Natural killer cell (primary cell): Measurements from ENCODE around the gene TUB. TPM values are rescaled to one million over a fixed set of nuclear protein-coding genes. Genes with fewer than 3 reads are reported as not detected.

ENCODE experiments used
- ATAC-seq, 3 donors: fragments of 150-1000 bp in 2 of 3; fragments of 200-7000 bp in 1 of 3; cut with Tn5 transposase; 1 replicate in 1 of 3; 2 replicates in 2 of 3; pipeline ENCODE4 v1.10.0; 2021; ENCODE audit warnings: mild to moderate bottlenecking in 2 of 3, moderate library complexity in 2 of 3
- DNase-seq, 2 donors: peaks; one replicate each; pipeline versions ENCODE4 v3.0.0 to v3.0.0-alpha.2; 2013 to 2021; ENCODE audit warnings: mixed read lengths in 1 of 2
- H3K27ac ChIP-seq: one replicate; pipeline ENCODE4 v1.5.1; 2013; ENCODE audit warnings: mild to moderate bottlenecking, low read length
- H3K27me3 ChIP-seq: one replicate; pipeline ENCODE4 v1.6.1; 2013; ENCODE audit warnings: low read length; ENCODE audit not compliant: control insufficient read depth, insufficient read depth
- H3K36me3 ChIP-seq: one replicate; pipeline ENCODE4 v1.6.1; 2013; ENCODE audit warnings: low read length; ENCODE audit not compliant: control insufficient read depth, insufficient read depth
- H3K4me1 ChIP-seq: one replicate; pipeline ENCODE4 v1.6.1; 2013; ENCODE audit warnings: low read length; ENCODE audit not compliant: control insufficient read depth, insufficient read depth
- H3K4me3 ChIP-seq: one replicate; pipeline ENCODE4 v1.5.1; 2013; ENCODE audit warnings: low read length
- H3K9me3 ChIP-seq: one replicate; pipeline ENCODE4 v1.6.1; 2013; ENCODE audit warnings: low read length; ENCODE audit not compliant: control insufficient read depth, insufficient read depth
- H3K27ac Mint-ChIP-seq, 2 donors: one replicate each; pipeline ENCODE4 v1.8.0; 2022; ENCODE audit warnings: mild to moderate bottlenecking in 2 of 2, mixed read lengths in 2 of 2, moderate library complexity in 1 of 2
- H3K27me3 Mint-ChIP-seq, 2 donors: one replicate each; pipeline ENCODE4 v1.8.0; 2022; ENCODE audit warnings: low read depth in 2 of 2, mixed read lengths in 2 of 2
- H3K36me3 Mint-ChIP-seq: one replicate; pipeline ENCODE4 v1.8.0; 2022; ENCODE audit warnings: mixed read lengths
- H3K4me1 Mint-ChIP-seq, 2 donors: one replicate each; pipeline ENCODE4 v1.8.0; 2022; ENCODE audit warnings: mixed read lengths in 2 of 2
- H3K4me3 Mint-ChIP-seq: one replicate; pipeline ENCODE4 v1.8.0; 2022; ENCODE audit warnings: mild to moderate bottlenecking, moderate library complexity, mixed read lengths
- H3K9me3 Mint-ChIP-seq, 2 donors: one replicate each; pipeline ENCODE4 v1.8.0; 2022; ENCODE audit warnings: mixed read lengths in 2 of 2
- WGBS: methylation state at CpG from one replicate; pipeline ENCODE4 v1.1.7; 2013; ENCODE audit warnings: missing lambda C conversion rate; ENCODE audit not compliant: insufficient coverage; 5-methylcytosine and 5-hydroxymethylcytosine counted together
- intact Hi-C: fragments of 100-400 bp; cut with micrococcal nuclease; formaldehyde crosslinking; loops from one replicate; pipeline ENCODE4 v1.14.2; 2022
- total RNA-seq, 4 donors: library from RNA; stranded (reverse); fragments of 120-200 nt in 1 of 4; gene quantifications; one replicate each; pipeline versions ENCODE4 v1.2.3 to v1.2.4, GENCODE V29; 2013 to 2022
- TF ChIP-seq, protein P1 (sequence below): fragments of 200-600 bp; IDR thresholded peaks from one replicate; pipeline ENCODE4 v1.8.0; 2022; ENCODE audit warnings: antibody characterized with exemption

Gene TUB
- total RNA-seq, 3 donors from 2014 or later (not counting 1 experiment from before 2014, with no cell fraction given) = not detected

- Mint-ChIP-seq H3K4me3 (no peak overlapping the region), H3K36me3 (no peaks in the 10 kb centered on the region), H3K4me1 (peaks cover 7 to 9% of the 10 kb centered on the region in 2 donors), H3K27me3 (peaks cover 18 to 37% of the 10 kb centered on the region in 2 donors), H3K9me3 (no peaks in the 10 kb centered on the region), H3K27ac (no peak overlapping the region)
- DNase-seq = no peak
- H3K36me3 ChIP-seq = no peaks in the 10 kb centered on the region
- H3K27ac ChIP-seq = no peak overlapping the region
- H3K9me3 ChIP-seq = no peaks in the 10 kb centered on the region
- H3K4me1 ChIP-seq = peaks cover 9% of the 10 kb centered on the region
- H3K4me3 ChIP-seq = no peak overlapping the region
- ATAC-seq = no peak
- intact Hi-C loops = no loop called here
- 95% methylated on average over 4 of the region's 5 CpGs for WGBS
- peaks cover 2% of the 10 kb centered on the region for H3K27me3 ChIP-seq
- TF ChIP-seq, protein P1, sequence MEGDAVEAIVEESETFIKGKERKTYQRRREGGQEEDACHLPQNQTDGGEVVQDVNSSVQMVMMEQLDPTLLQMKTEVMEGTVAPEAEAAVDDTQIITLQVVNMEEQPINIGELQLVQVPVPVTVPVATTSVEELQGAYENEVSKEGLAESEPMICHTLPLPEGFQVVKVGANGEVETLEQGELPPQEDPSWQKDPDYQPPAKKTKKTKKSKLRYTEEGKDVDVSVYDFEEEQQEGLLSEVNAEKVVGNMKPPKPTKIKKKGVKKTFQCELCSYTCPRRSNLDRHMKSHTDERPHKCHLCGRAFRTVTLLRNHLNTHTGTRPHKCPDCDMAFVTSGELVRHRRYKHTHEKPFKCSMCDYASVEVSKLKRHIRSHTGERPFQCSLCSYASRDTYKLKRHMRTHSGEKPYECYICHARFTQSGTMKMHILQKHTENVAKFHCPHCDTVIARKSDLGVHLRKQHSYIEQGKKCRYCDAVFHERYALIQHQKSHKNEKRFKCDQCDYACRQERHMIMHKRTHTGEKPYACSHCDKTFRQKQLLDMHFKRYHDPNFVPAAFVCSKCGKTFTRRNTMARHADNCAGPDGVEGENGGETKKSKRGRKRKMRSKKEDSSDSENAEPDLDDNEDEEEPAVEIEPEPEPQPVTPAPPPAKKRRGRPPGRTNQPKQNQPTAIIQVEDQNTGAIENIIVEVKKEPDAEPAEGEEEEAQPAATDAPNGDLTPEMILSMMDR = no peak
Measured at GRCh38 chr11:8034604-8035190, 46.3 kb upstream of the TUB start.

DNA sequence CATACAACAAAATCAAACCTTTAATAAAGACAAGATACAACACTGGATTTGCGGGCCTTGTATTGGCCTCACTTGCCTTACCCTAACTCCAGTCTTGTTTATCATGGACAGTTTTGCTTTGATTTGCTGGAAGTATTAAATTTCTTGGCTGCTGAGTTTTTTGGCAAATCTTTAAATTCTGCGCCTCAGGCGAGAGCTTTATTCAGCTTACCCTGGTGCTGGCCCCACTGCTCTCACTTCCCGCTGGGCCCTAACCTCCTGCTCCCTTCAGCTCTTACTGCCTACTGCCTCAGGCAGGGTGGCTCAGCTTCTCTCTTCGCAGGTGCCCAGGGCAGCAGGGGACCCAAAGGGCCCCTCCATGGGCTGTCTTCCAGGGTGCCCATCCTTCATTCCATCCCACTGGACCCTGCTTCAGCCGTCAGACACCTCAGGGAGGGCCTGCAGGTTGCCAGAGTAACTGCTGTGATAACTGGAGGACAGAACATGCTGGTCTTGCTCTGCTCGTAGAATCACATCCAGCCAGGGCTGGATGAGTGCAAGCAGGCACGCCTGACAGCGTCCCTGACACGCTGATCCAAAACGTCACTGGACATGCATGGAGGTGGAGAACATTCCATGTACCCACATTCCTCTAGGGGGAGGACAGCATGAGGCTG is 45.7 kb upstream of the TUB start:
- H3K27ac ChIP-seq = no peak overlapping the region
- ATAC-seq (no peak), DNase-seq (no peak)
- H3K27me3 Mint-ChIP-seq = peaks cover 14 to 31% of the 10 kb centered on the region in 2 donors
- H3K27ac Mint-ChIP-seq = no peak overlapping the region
- no peaks in the 10 kb centered on the region for H3K36me3 ChIP-seq
- intact Hi-C loops = no loop called here
- no peaks in the 10 kb centered on the region for H3K9me3 Mint-ChIP-seq
- 90% methylated on average over 10 of the region's 11 CpGs for WGBS
- TF ChIP-seq, protein P1 = no peak
- H3K4me3 ChIP-seq = no peak overlapping the region
- peaks cover 9% of the 10 kb centered on the region for H3K4me1 ChIP-seq
- peaks cover 7 to 9% of the 10 kb centered on the region in 2 donors for H3K4me1 Mint-ChIP-seq
- peaks cover 2% of the 10 kb centered on the region for H3K27me3 ChIP-seq
- H3K36me3 Mint-ChIP-seq = no peaks in the 10 kb centered on the region
- no peak overlapping the region for H3K4me3 Mint-ChIP-seq
- no peaks in the 10 kb centered on the region for H3K9me3 ChIP-seq

DNA sequence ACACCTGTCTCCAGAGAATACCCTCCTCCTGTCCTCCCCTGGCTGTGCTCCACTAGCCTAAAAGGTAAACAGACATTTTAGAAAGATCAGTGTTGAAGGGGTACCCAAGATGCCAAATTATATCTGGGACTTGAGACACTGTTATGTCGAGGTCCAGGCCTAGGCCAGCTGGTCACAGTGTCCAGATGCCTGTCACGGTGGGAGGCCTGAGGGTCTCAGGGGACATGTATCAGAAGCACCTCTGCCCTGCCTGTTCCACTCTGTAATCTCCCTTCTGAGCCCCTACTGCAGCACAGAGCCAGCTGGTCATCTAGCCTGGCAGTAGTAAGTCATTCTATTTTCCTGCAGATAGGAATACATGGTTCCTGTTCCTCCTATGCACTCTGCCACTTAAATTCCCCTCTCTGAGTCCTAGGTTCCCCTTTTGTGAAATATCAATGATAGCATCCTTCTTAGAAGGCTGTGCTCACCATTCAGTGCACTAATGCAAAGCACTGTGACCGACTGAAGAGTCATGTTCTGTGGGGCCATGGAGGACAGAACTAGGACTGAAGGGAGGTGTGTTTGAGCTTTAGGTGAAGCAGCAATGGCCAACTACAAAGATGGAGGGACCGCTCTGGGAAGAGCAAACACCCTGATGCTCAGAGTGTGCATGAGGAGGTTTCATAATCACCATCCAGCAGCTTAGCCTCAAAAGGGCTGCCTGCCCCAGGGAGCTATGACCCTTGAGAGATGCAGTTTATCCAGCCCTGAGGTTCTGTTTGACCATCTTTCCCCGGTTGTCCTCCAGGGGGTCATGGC is 44.8 kb upstream of the TUB start:
- Mint-ChIP-seq H3K36me3 (no peaks in the 10 kb centered on the region), H3K27me3 (peaks cover 10 to 23% of the 10 kb centered on the region in 2 donors), H3K4me3 (no peak overlapping the region), H3K9me3 (no peaks in the 10 kb centered on the region), H3K27ac (no peak overlapping the region), H3K4me1 (peaks cover 7 to 9% of the 10 kb centered on the region in 2 donors)
- intact Hi-C loops = no loop called here
- Histone ChIP-seq H3K9me3 (no peaks in the 10 kb centered on the region), H3K27ac (no peak overlapping the region), H3K4me1 (peaks cover 9% of the 10 kb centered on the region), H3K36me3 (no peaks in the 10 kb centered on the region), H3K27me3 (peaks cover 2% of the 10 kb centered on the region), H3K4me3 (no peak overlapping the region)
- ATAC-seq (no peak), DNase-seq (no peak)
- TF ChIP-seq, protein P1 = no peak
- 72% methylated on average over 5 of the region's 5 CpGs for WGBS
